ENCODE data around the gene TARS2. TPM values are rescaled to one million over a fixed set of nuclear protein-coding genes. Genes with fewer than 3 reads are reported as not detected.

The TARS2 gene
- total and polyA plus RNA-seq, 10 of the 15 experiments (the other 5 are each of a cell fraction or from before 2014, with no cell fraction given): 11.0 to 51.8 (median 45.2) TPM

DNA sequence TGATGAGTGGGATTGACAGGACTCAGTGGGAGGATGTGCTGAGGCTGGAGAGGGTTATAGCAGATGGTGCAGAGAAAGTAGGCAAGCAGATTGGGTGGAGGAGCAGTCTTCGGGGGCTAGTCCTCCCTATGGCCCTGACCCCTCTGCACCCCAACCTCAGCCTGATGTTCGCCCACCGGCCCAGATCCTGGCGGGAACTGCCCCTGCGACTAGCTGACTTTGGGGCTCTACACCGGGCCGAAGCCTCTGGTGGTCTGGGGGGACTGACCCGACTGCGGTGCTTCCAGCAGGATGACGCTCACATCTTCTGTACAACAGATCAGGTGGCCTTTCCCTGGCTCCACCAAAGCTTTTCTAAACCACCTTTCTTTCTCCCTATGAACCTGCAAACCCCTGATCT, 11.1 kb downstream of the TARS2 start (continued):
- TF ChIP-seq CUX1 (IDR thresholded peaks at IDR 0.05; ENCODE audit: insufficient replicate concordance, low read depth, low read length) (no peak), REST (IDR thresholded peaks at IDR 0.05; ENCODE audit: low read depth, low read length) (no peak), PKNOX1 (IDR thresholded peaks at IDR 0.05) (no peak), SRF (IDR thresholded peaks at IDR 0.05; ENCODE audit: low read depth in 2 of 2, low read length in 2 of 2) (no peak), SP1 (IDR thresholded peaks at IDR 0.05; ENCODE audit: low read depth, low read length) (no peak), GATAD2B (conservative IDR thresholded peaks at IDR 0.05; ENCODE audit: low read depth) (no peak), GABPA (IDR thresholded peaks at IDR 0.05; ENCODE audit: low read depth) (no peak)

All from GM12878 (cell line).